Suprapubic skin (tissue), 4 donors: ENCODE results near the gene PRKN. TPM values are rescaled to one million over a fixed set of nuclear protein-coding genes. Genes with fewer than 3 reads are reported as not detected.

Experiments
- DNase-seq, 2 donors: peaks; one replicate each; pipeline ENCODE4 v3.0.0-alpha.2; 2019; ENCODE audit warnings: low spot score in 2 of 2
- H3K27ac ChIP-seq: fragments of 200-600 bp; sonication (generic); one replicate; pipeline ENCODE4 v1.5.1; 2019
- H3K27me3 ChIP-seq: fragments of 200-600 bp; sonication (generic); one replicate; pipeline ENCODE4 v1.5.1; 2019
- H3K36me3 ChIP-seq: fragments of 200-600 bp; sonication (generic); one replicate; pipeline ENCODE4 v1.5.1; 2019
- H3K4me1 ChIP-seq: fragments of 200-600 bp; sonication (generic); one replicate; pipeline ENCODE4 v1.5.1; 2019
- H3K4me3 ChIP-seq: fragments of 200-600 bp; sonication (generic); one replicate; pipeline ENCODE4 v1.5.1; 2019; ENCODE audit warnings: mild to moderate bottlenecking
- H3K9me3 ChIP-seq: fragments of 200-600 bp; sonication (generic); one replicate; pipeline ENCODE4 v1.5.1; 2019
- CTCF ChIP-seq, 2 donors: fragments of 200-600 bp in 1 of 2; fragments of 450-650 bp in 1 of 2; sonication (generic) in 1 of 2; IDR thresholded peaks; one replicate each; pipeline ENCODE4 v1.5.1; 2016 to 2019; ENCODE audit warnings: antibody characterized with exemption in 2 of 2, mild to moderate bottlenecking in 1 of 2, moderate library complexity in 1 of 2
- EP300 ChIP-seq: sonication (generic); formaldehyde crosslinking; IDR thresholded peaks from one replicate; pipeline ENCODE4 v1.6.1; 2017; ENCODE audit warnings: antibody characterized with exemption
- POLR2A ChIP-seq, 2 donors: fragments of 450-650 bp; IDR thresholded peaks; one replicate each; pipeline ENCODE4 v1.6.1; 2017; ENCODE audit warnings: antibody characterized with exemption in 2 of 2, mild to moderate bottlenecking in 2 of 2, moderate library complexity in 2 of 2
- POLR2AphosphoS5 ChIP-seq, 3 donors: sonication (generic); formaldehyde crosslinking; IDR thresholded peaks; one replicate each; pipeline ENCODE4 v1.6.1; 2017; ENCODE audit warnings: antibody characterized with exemption in 3 of 3
- WGBS: methylation state at CpG from one replicate; pipeline ENCODE4 v1.1.5; 2018; 5-methylcytosine and 5-hydroxymethylcytosine counted together
- total RNA-seq, 4 donors: library from RNA; depleted of rRNA; stranded (reverse); fragments of >200 nt; gene quantifications; one replicate each; pipeline ENCODE4 v1.1.0, GENCODE V29; 2016

The PRKN gene
- total RNA-seq, 4 donors from 2014 or later = 7.2 to 22.8 (median 14.4) TPM

GRCh38 chr6:162177746-162178145, 549.8 kb downstream of the PRKN start:
- WGBS = 38% methylated on average over 4 of the region's 4 CpGs
- H3K36me3 ChIP-seq = no peaks in the 10 kb centered on the region
- H3K27me3 ChIP-seq = no peaks in the 10 kb centered on the region
- H3K4me1 ChIP-seq = no peaks in the 10 kb centered on the region
- no peak for DNase-seq
- TF ChIP-seq POLR2AphosphoS5 (IDR thresholded peaks at IDR 0.05) (no peak), CTCF (IDR thresholded peaks at IDR 0.05) (no peak), EP300 (no peak), POLR2A (IDR thresholded peaks at IDR 0.05) (no peak)
- H3K9me3 ChIP-seq = no peaks in the 10 kb centered on the region
- no peak overlapping the region for H3K4me3 ChIP-seq
- no peak overlapping the region for H3K27ac ChIP-seq

- Histone ChIP-seq H3K4me3 (no peak overlapping the region), H3K27me3 (no peaks in the 10 kb centered on the region), H3K27ac (no peak overlapping the region), H3K36me3 (no peaks in the 10 kb centered on the region), H3K4me1 (no peaks in the 10 kb centered on the region), H3K9me3 (no peaks in the 10 kb centered on the region)
- TF ChIP-seq POLR2AphosphoS5 (IDR thresholded peaks at IDR 0.05) = no peak
- TF ChIP-seq CTCF (IDR thresholded peaks at IDR 0.05) = no peak
- no peak for TF ChIP-seq POLR2A (IDR thresholded peaks at IDR 0.05)
- WGBS = 98% methylated on average over 1 of the region's 1 CpG
- no peak for DNase-seq
These were observed 554.1 kb downstream of the PRKN start for GRCh38 chr6:162173466-162173865.

- no peak for TF ChIP-seq CTCF (IDR thresholded peaks at IDR 0.05)
- TF ChIP-seq POLR2AphosphoS5 (IDR thresholded peaks at IDR 0.05) = no peak
- TF ChIP-seq EP300 = no peak
- no peak for TF ChIP-seq POLR2A (IDR thresholded peaks at IDR 0.05)
- no peak overlapping the region for H3K4me3 ChIP-seq
These were observed 562.1 kb downstream of the PRKN start for GRCh38 chr6:162165479-162165878.

GRCh38 chr6:162157167-162157870, 570.2 kb downstream of the PRKN start:
- WGBS = 41% methylated on average over 3 of the region's 3 CpGs
- DNase-seq = no peak
- H3K9me3 ChIP-seq = no peaks in the 10 kb centered on the region
- no peak for TF ChIP-seq CTCF (IDR thresholded peaks at IDR 0.05)
- no peak for TF ChIP-seq POLR2AphosphoS5 (IDR thresholded peaks at IDR 0.05)
- no peak for TF ChIP-seq POLR2A (IDR thresholded peaks at IDR 0.05)
- no peak for TF ChIP-seq EP300
- no peak overlapping the region for H3K4me3 ChIP-seq
- no peaks in the 10 kb centered on the region for H3K4me1 ChIP-seq
- H3K36me3 ChIP-seq = no peaks in the 10 kb centered on the region
- H3K27me3 ChIP-seq = no peaks in the 10 kb centered on the region
- H3K27ac ChIP-seq = no peak overlapping the region

More at GRCh38 chr6:162165479-162165878, 562.1 kb downstream of the PRKN start:
- Histone ChIP-seq H3K4me1 (no peaks in the 10 kb centered on the region), H3K27ac (no peak overlapping the region), H3K27me3 (no peaks in the 10 kb centered on the region), H3K9me3 (no peaks in the 10 kb centered on the region), H3K36me3 (no peaks in the 10 kb centered on the region)
- WGBS = 95% methylated on average over 9 of the region's 9 CpGs
- no peak for DNase-seq

GRCh38 chr6:162156146-162156545, 571.4 kb downstream of the PRKN start:
- Histone ChIP-seq H3K36me3 (no peaks in the 10 kb centered on the region), H3K9me3 (no peaks in the 10 kb centered on the region), H3K27me3 (no peaks in the 10 kb centered on the region), H3K4me1 (no peaks in the 10 kb centered on the region), H3K27ac (no peak overlapping the region), H3K4me3 (no peak overlapping the region)
- TF ChIP-seq POLR2AphosphoS5 (IDR thresholded peaks at IDR 0.05) (no peak), CTCF (IDR thresholded peaks at IDR 0.05) (no peak), EP300 (no peak), POLR2A (IDR thresholded peaks at IDR 0.05) (no peak)
- DNase-seq = no peak
- 86% methylated on average over 2 of the region's 2 CpGs for WGBS
